Measurements from ENCODE around the gene TMEM53.
"Not testable (repeated sequence)": the region's sequence is repeated elsewhere in the genome, so short reads cannot be mapped to it uniquely, and the experiment has no call there.

The TMEM53 gene

GRCh38 chr1:44674113-44675000, at the start of gene TMEM53, which contains the start of gene ARMH1:
TMEM53 (minus strand) TSS chr1:44674481; CDS start chr1:44674391, 90 bp downstream.
ARMH1 (plus strand) TSS chr1:44674714; CDS start chr1:44689698, 14,984 bp downstream.
- DNase-seq, result peak; percentile 99

GRCh38 chr1:44723496-44724295, 49.4 kb upstream of the TMEM53 start:
- DNase-seq, result peak; percentile 52

GRCh38 chr1:44723064-44723463, 48.8 kb upstream of the TMEM53 start:
- DNase-seq, result peak; percentile 34

GRCh38 chr1:44721485-44722361, 47.4 kb upstream of the TMEM53 start:
- DNase-seq, result peak; percentile 66

- DNase-seq, result no peak
These were observed 46.0 kb upstream of the TMEM53 start for GRCh38 chr1:44720281-44720680.

GRCh38 chr1:44719318-44719717, 45.0 kb upstream of the TMEM53 start:
- DNase-seq, result peak; percentile 48

- no peak for DNase-seq
These were observed 43.8 kb upstream of the TMEM53 start for GRCh38 chr1:44718091-44718490.

- DNase-seq, result no peak
These were observed 43.4 kb upstream of the TMEM53 start for GRCh38 chr1:44717653-44718052.

GRCh38 chr1:44717156-44717555, 42.9 kb upstream of the TMEM53 start:
- no peak for DNase-seq

GRCh38 chr1:44714944-44715571, 40.8 kb upstream of the TMEM53 start:
- DNase-seq, result peak; percentile 75

- no peak for DNase-seq
These were observed 40.3 kb upstream of the TMEM53 start for GRCh38 chr1:44714532-44714931.

- DNase-seq, result no peak
These were observed 39.1 kb upstream of the TMEM53 start for GRCh38 chr1:44713321-44713781.

GRCh38 chr1:44707959-44708831, 33.9 kb upstream of the TMEM53 start:
- DNase-seq, result peak; percentile 45

- no peak for DNase-seq
These were observed 33.0 kb upstream of the TMEM53 start for GRCh38 chr1:44707112-44707881.

- no peak for DNase-seq
These were observed 31.7 kb upstream of the TMEM53 start for GRCh38 chr1:44705938-44706337.

GRCh38 chr1:44705470-44705869, 31.2 kb upstream of the TMEM53 start:
- DNase-seq, result no peak

- no peak for DNase-seq
These were observed 26.9 kb upstream of the TMEM53 start for GRCh38 chr1:44701141-44701573.

GRCh38 chr1:44700573-44700972, 26.3 kb upstream of the TMEM53 start:
- DNase-seq, result no peak

- DNase-seq, result not testable (repeated sequence)
These were observed 25.1 kb upstream of the TMEM53 start for GRCh38 chr1:44699375-44699774.

GRCh38 chr1:44698138-44698537, 23.9 kb upstream of the TMEM53 start:
- DNase-seq, result no peak
